Esophagus squamous epithelium (tissue), 5 donors: Measurements from ENCODE around the gene IZUMO1. TPM values are rescaled to one million over a fixed set of nuclear protein-coding genes. Genes with fewer than 3 reads are reported as not detected.

Experiments
- DNase-seq: peaks from one replicate; lab custom pipeline; 2025; lab: John Stamatoyannopoulos, UW
- H3K27ac ChIP-seq, 4 donors: fragments of 200-600 bp; sonication (generic); one replicate each; pipeline ENCODE4 v1.5.1; 2016 to 2019; ENCODE audit warnings: mild to moderate bottlenecking in 1 of 4
- H3K27me3 ChIP-seq, 4 donors: fragments of 200-600 bp; sonication (generic); 1 replicate in 3 of 4; 2 replicates in 1 of 4; pipeline versions ENCODE4 v1.5.1 to v1.6.0; 2017 to 2021; ENCODE audit warnings: antibody characterized with exemption in 1 of 4
- H3K36me3 ChIP-seq, 3 donors: fragments of 200-600 bp; sonication (generic); one replicate each; pipeline ENCODE4 v1.5.1; 2016 to 2019
- H3K4me1 ChIP-seq, 3 donors: fragments of 200-600 bp; sonication (generic); one replicate each; pipeline ENCODE4 v1.5.1; 2017 to 2019
- H3K4me3 ChIP-seq, 4 donors: fragments of 200-600 bp; sonication (generic); 1 replicate in 3 of 4; 2 replicates in 1 of 4; pipeline ENCODE4 v1.5.1; 2016 to 2019; ENCODE audit warnings: mild to moderate bottlenecking in 2 of 4, moderate library complexity in 1 of 4
- H3K9me3 ChIP-seq, 3 donors: fragments of 200-600 bp; sonication (generic); one replicate each; pipeline ENCODE4 v1.5.1; 2016 to 2019
- CTCF ChIP-seq, 6 experiments: fragments of 450-650 bp in 4 of 6; fragments of 200-600 bp in 2 of 6; sonication (generic) in 2 of 6; IDR thresholded peaks; one replicate each; pipeline ENCODE4 v1.5.1; 2016 to 2019; ENCODE audit warnings: antibody characterized with exemption in 6 of 6, mild to moderate bottlenecking in 4 of 6, moderate library complexity in 4 of 6
- POLR2A ChIP-seq, 4 donors: fragments of 450-650 bp; IDR thresholded peaks; one replicate each; pipeline ENCODE4 v1.6.1; 2017; ENCODE audit warnings: antibody characterized with exemption in 4 of 4, mild to moderate bottlenecking in 4 of 4, moderate library complexity in 3 of 4
- WGBS, 2 donors: methylation state at CpG; one replicate each; pipeline ENCODE4 v1.1.5; 2018; 5-methylcytosine and 5-hydroxymethylcytosine counted together
- intact Hi-C: fragments of 100-400 bp; cut with DNase I; formaldehyde crosslinking; loops from one replicate; pipeline ENCODE4 v1.15.0; 2022
- total RNA-seq, 4 donors: library from RNA; depleted of rRNA; stranded (reverse); fragments of >200 nt; gene quantifications; one replicate each; pipeline ENCODE4 v1.1.0, GENCODE V29; 2016
- donor health status: DM: yes; HTN: yes; CAD: no.

IZUMO1 gene
- total RNA-seq, 4 donors from 2014 or later = 2.3 to 56.0 (median 5.0) TPM; not detected in 1

GRCh38 chr19:48741129-48741999 is 5.3 kb downstream of the IZUMO1 start:
- H3K9me3 ChIP-seq = no peaks in the 10 kb centered on the region
- H3K4me1 ChIP-seq = peaks cover 22 to 51% (median 31%) of the 10 kb centered on the region in 3 donors
- intact Hi-C loops = no loop called here
- H3K4me3 ChIP-seq = peak overlapping the region in 3 of 4 donors; percentile 45 to 78 (median 69)
- H3K27me3 ChIP-seq = peaks cover 0 to 9% (median 0%) of the 10 kb centered on the region in 4 donors
- H3K36me3 ChIP-seq = peaks cover 0 to under 1% (median 0%) of the 10 kb centered on the region in 3 donors
- TF ChIP-seq CTCF (IDR thresholded peaks at IDR 0.05) (no peak), POLR2A (IDR thresholded peaks at IDR 0.05) (peak in 1 of 4 donors; percentile 52)
- WGBS, 2 donors = 20 to 22% methylated on average over 15 to 17 of the region's 35 CpGs
- H3K27ac ChIP-seq = peak overlapping the region; percentile 78 to 87 (median 82)
- DNase-seq = no peak

GRCh38 chr19:48740164-48740972 is 6.3 kb downstream of the IZUMO1 start, which contains the start of gene RASIP1:
RASIP1 (minus strand) TSS chr19:48740610; CDS start chr19:48740282, 328 bp downstream.
- intact Hi-C loops = no loop called here

GRCh38 chr19:48739404-48740163 is 7.1 kb downstream of the IZUMO1 start:
- Histone ChIP-seq H3K4me3 (peak overlapping the region; percentile 45 to 78 (median 58)), H3K27ac (peak overlapping the region; percentile 78 to 87 (median 82)), H3K9me3 (no peaks in the 10 kb centered on the region), H3K27me3 (no peaks in the 10 kb centered on the region), H3K4me1 (peaks cover 22 to 58% (median 31%) of the 10 kb centered on the region in 3 donors), H3K36me3 (no peaks in the 10 kb centered on the region)
- no peak for DNase-seq
- no peak for TF ChIP-seq CTCF (IDR thresholded peaks at IDR 0.05)
- TF ChIP-seq POLR2A (IDR thresholded peaks at IDR 0.05) = no peak
- 26 to 45% methylated on average over 10 to 14 of the region's 51 CpGs for WGBS, 2 donors
- intact Hi-C loops = no loop called here

More at GRCh38 chr19:48740164-48740972, 6.3 kb downstream of the IZUMO1 start, which contains the start of gene RASIP1:
- 58 to 68% methylated on average over 11 of the region's 27 CpGs for WGBS, 2 donors
- H3K4me3 ChIP-seq = peak within 1 kb of the TSS; percentile 45 to 78 (median 58)
- no peaks in the 10 kb centered on the region for H3K36me3 ChIP-seq
- no peak for DNase-seq
- H3K4me1 ChIP-seq = peaks cover 22 to 50% (median 31%) of the 10 kb centered on the region in 3 donors
- TF ChIP-seq POLR2A (IDR thresholded peaks at IDR 0.05) = peak in 2 of 4 donors; percentile 33 to 50
- no peak for TF ChIP-seq CTCF (IDR thresholded peaks at IDR 0.05)
- H3K27me3 ChIP-seq = peaks cover 0 to under 1% (median 0%) of the 10 kb centered on the region in 4 donors
- H3K27ac ChIP-seq = peak within 1 kb of the TSS; percentile 78 to 87 (median 82)
- H3K9me3 ChIP-seq = no peaks in the 10 kb centered on the region

GRCh38 chr19:48738557-48739403 is 7.9 kb downstream of the IZUMO1 start:
- Histone ChIP-seq H3K36me3 (no peaks in the 10 kb centered on the region), H3K9me3 (no peaks in the 10 kb centered on the region), H3K4me1 (peaks cover 22 to 59% (median 31%) of the 10 kb centered on the region in 3 donors), H3K27me3 (no peaks in the 10 kb centered on the region), H3K27ac (peak overlapping the region; percentile 78 to 87 (median 82)), H3K4me3 (peak overlapping the region; percentile 45 to 78 (median 58))
- TF ChIP-seq POLR2A (IDR thresholded peaks at IDR 0.05) (peak in 2 of 4 donors; percentile 51 to 61), CTCF (IDR thresholded peaks at IDR 0.05) (peak in 5 of 6 experiments; percentile 12 to 76 (median 66))
- WGBS, 2 donors = 8 to 18% methylated on average over 4 to 6 of the region's 96 CpGs
- intact Hi-C loops = no loop called here
- DNase-seq = no peak
